Fibroblast of lung (primary cell): Measurements from ENCODE around the gene PRIM1. TPM values are rescaled to one million over a fixed set of nuclear protein-coding genes. Genes with fewer than 3 reads are reported as not detected.
"Not testable (repeated sequence)": the region's sequence is repeated elsewhere in the genome, so short reads cannot be mapped to it uniquely, and the experiment has no call there.

Source experiments
- DNase-seq, 2 donors: peaks; one replicate each; pipeline versions ENCODE4 v3.0.0 to v3.0.0-alpha.2; 2010; ENCODE audit warnings: low read depth in 2 of 2
- H2AFZ ChIP-seq: 2 replicates; pipeline ENCODE4 v1.5.1; 2012; ENCODE audit warnings: low read length, control low read depth, inconsistent platforms
- H3K27ac ChIP-seq: 2 replicates; pipeline ENCODE4 v1.5.1; 2011; ENCODE audit warnings: low read length, control low read depth; ENCODE audit not compliant: insufficient read depth
- H3K27me3 ChIP-seq: 2 replicates; pipeline ENCODE4 v1.5.1; 2011; ENCODE audit warnings: mild to moderate bottlenecking, low read length; ENCODE audit not compliant: control insufficient read depth, insufficient read depth
- H3K36me3 ChIP-seq: 2 replicates; pipeline ENCODE4 v1.5.1; 2011; ENCODE audit warnings: low read length; ENCODE audit not compliant: control insufficient read depth, insufficient read depth
- H3K4me1 ChIP-seq: 2 replicates; pipeline ENCODE4 v1.5.1; 2011; ENCODE audit warnings: low read length; ENCODE audit not compliant: control insufficient read depth, insufficient read depth; ENCODE audit errors: extremely low read depth
- H3K4me2 ChIP-seq: 2 replicates; pipeline ENCODE4 v1.5.1; 2011; ENCODE audit warnings: low read length, control low read depth; ENCODE audit not compliant: insufficient read depth; ENCODE audit errors: extremely low read depth
- H3K4me3 ChIP-seq, 4 experiments: fragments of 200-600 bp in 1 of 4; sonication (generic) in 1 of 4; replicated peaks in 1 of 4; 2 replicates each; pipeline ENCODE4 v1.5.1; 2011 to 2016; ENCODE audit warnings: low read length in 4 of 4, low read depth in 3 of 4, mild to moderate bottlenecking in 3 of 4, control low read depth in 2 of 4, inconsistent platforms in 1 of 4, mixed read lengths in 1 of 4; ENCODE audit not compliant: insufficient read depth in 1 of 4; ENCODE audit errors: control extremely low read depth in 1 of 4
- H3K79me2 ChIP-seq: 2 replicates; pipeline ENCODE4 v1.5.1; 2012; ENCODE audit warnings: mild to moderate bottlenecking, low read length, inconsistent platforms; ENCODE audit not compliant: control insufficient read depth, insufficient read depth
- H3K9ac ChIP-seq: 2 replicates; pipeline ENCODE4 v1.5.1; 2011; ENCODE audit warnings: mild to moderate bottlenecking, low read length, control low read depth; ENCODE audit not compliant: insufficient read depth
- H3K9me3 ChIP-seq: 2 replicates; pipeline ENCODE4 v1.5.1; 2012; ENCODE audit warnings: low read depth, low read length; ENCODE audit not compliant: control insufficient read depth, insufficient read depth
- H4K20me1 ChIP-seq: 2 replicates; pipeline ENCODE4 v1.5.1; 2011; ENCODE audit warnings: low read length; ENCODE audit not compliant: control insufficient read depth, insufficient read depth; ENCODE audit errors: extremely low read depth
- CTCF ChIP-seq, 2 donors: IDR thresholded peaks in 1 of 2; conservative IDR thresholded peaks in 1 of 2; 1 replicate in 1 of 2; 2 replicates in 1 of 2; pipeline ENCODE4 v1.5.1; 2011 to 2012; ENCODE audit warnings: low read length in 2 of 2, control low read depth in 1 of 2, inconsistent platforms in 1 of 2, low read depth in 1 of 2, mild to moderate bottlenecking in 1 of 2
- EZH2 ChIP-seq: IDR thresholded peaks from 2 replicates; pipeline ENCODE4 v1.5.1; 2012; ENCODE audit warnings: low read length, control low read depth, mild to moderate bottlenecking; ENCODE audit errors: missing control alignments
- polyA plus RNA-seq, 2 donors: library from polyadenylated mRNA; depleted of rRNA in 1 of 2; stranded (reverse) in 1 of 2; unstranded in 1 of 2; fragments of >200 nt; gene quantifications; 2 replicates each; pipeline ENCODE4 v1.2.1, GENCODE V29; 2011 to 2012; ENCODE audit warnings: missing spikeins in 1 of 2
- total RNA-seq: library from RNA; depleted of rRNA; stranded (reverse); fragments of >200 nt; gene quantifications from 2 replicates; pipeline ENCODE4 v1.2.1, GENCODE V29; 2014

The PRIM1 gene
- total and polyA plus RNA-seq, 2 donors (not counting 1 experiment from before 2014, with no cell fraction given): 6.1 to 7.1 TPM

DNA sequence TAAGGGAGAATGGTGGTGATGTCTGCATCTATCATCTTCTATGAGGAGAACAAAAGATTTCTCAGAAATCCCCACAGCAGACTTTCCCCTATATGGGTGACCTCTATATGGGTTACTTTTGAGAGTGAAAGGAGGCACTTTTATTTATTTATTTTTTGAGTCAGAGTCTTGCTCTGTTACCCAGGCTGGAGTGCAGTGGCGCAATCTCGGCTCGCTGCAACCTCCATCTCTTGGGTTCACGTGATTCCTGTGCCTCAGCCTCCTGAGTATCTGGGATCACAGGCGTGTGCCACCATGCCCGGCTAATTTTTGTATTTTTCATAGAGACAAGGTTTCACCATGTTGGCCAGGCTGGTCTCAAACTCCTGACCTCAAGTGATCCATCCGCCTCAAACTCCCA lies 41.0 kb upstream of the PRIM1 start:
- H3K9ac ChIP-seq, H3K27ac ChIP-seq, H3K36me3 ChIP-seq, H3K4me2 ChIP-seq, H4K20me1 ChIP-seq, H3K4me1 ChIP-seq, H3K79me2 ChIP-seq, DNase-seq, H3K27me3 ChIP-seq, H2AFZ ChIP-seq, H3K4me3 ChIP-seq, H3K9me3 ChIP-seq: not testable (repeated sequence)

DNA sequence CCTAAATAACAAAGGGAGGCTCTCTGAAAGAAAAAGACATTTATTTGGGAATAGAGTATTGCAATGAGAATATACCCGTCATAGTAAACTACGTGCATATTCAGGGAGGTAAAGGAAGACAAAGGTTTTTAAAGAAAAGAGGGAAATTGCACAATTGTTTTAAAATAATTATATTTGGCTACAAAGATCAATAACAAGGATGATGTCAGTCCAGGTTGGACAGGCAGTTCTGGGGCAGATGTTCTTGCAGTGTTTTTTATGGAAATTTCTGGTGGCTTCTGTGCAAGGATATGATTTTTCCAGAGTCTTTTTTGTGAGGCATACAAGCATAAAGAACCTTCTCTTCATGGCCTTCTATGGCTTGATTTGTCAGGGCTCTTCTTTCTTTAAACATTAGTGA lies 40.6 kb upstream of the PRIM1 start:
- H3K27ac ChIP-seq: no peak overlapping the region
- H3K36me3 ChIP-seq: no peaks in the 10 kb centered on the region
- no peak overlapping the region for H3K9ac ChIP-seq

GRCh38 chr12:56789429-56789828 lies 37.3 kb upstream of the PRIM1 start:
- H3K27me3 ChIP-seq, H3K9ac ChIP-seq, H3K4me1 ChIP-seq, H3K79me2 ChIP-seq, H2AFZ ChIP-seq, H3K9me3 ChIP-seq, H3K27ac ChIP-seq, DNase-seq, H3K36me3 ChIP-seq, H4K20me1 ChIP-seq, H3K4me2 ChIP-seq, H3K4me3 ChIP-seq: not testable (repeated sequence)

More for the DNA sequence above, 40.6 kb upstream of the PRIM1 start:
- TF ChIP-seq EZH2 (no peak), CTCF (conservative IDR thresholded peaks at IDR 0.05 in 1 of 2, IDR thresholded peaks at IDR 0.05 in 1 of 2; ENCODE audit: low read depth in 1 of 2, low read length in 2 of 2) (no peak)
- no peaks in the 10 kb centered on the region for H3K4me1 ChIP-seq
- H3K27me3 ChIP-seq: no peaks in the 10 kb centered on the region
- no peak overlapping the region for H3K4me2 ChIP-seq
- no peak for DNase-seq
- H3K9me3 ChIP-seq: no peaks in the 10 kb centered on the region
- no peaks in the 10 kb centered on the region for H3K79me2 ChIP-seq
- H2AFZ ChIP-seq: no peak overlapping the region
- H4K20me1 ChIP-seq: no peaks in the 10 kb centered on the region
- no peak overlapping the region for H3K4me3 ChIP-seq

- no peak for DNase-seq
- Histone ChIP-seq H3K4me2 (no peak overlapping the region), H3K9ac (no peak overlapping the region), H3K4me1 (no peaks in the 10 kb centered on the region), H3K27me3 (no peaks in the 10 kb centered on the region), H3K36me3 (no peaks in the 10 kb centered on the region), H3K9me3 (no peaks in the 10 kb centered on the region), H3K4me3 (no peak overlapping the region), H3K79me2 (no peaks in the 10 kb centered on the region), H2AFZ (no peak overlapping the region), H4K20me1 (no peaks in the 10 kb centered on the region), H3K27ac (no peak overlapping the region)
- TF ChIP-seq CTCF (conservative IDR thresholded peaks at IDR 0.05 in 1 of 2, IDR thresholded peaks at IDR 0.05 in 1 of 2; ENCODE audit: low read depth in 1 of 2, low read length in 2 of 2): no peak
These were observed 35.4 kb upstream of the PRIM1 start for GRCh38 chr12:56787498-56787897.
